Esophagus squamous epithelium (tissue), 4 donors: ENCODE data around the gene ATP8B3.

Experiments used
- POLR2A ChIP-seq, 4 donors: fragments of 450-650 bp; IDR thresholded peaks; one replicate each; pipeline ENCODE4 v1.6.1; 2017; ENCODE audit warnings: antibody characterized with exemption in 4 of 4, mild to moderate bottlenecking in 4 of 4, moderate library complexity in 3 of 4
- TF ChIP-seq, protein P1 (sequence below), 6 experiments: fragments of 450-650 bp in 4 of 6; fragments of 200-600 bp in 2 of 6; sonication (generic) in 2 of 6; IDR thresholded peaks; one replicate each; pipeline ENCODE4 v1.5.1; 2016 to 2019; ENCODE audit warnings: antibody characterized with exemption in 6 of 6, mild to moderate bottlenecking in 4 of 6, moderate library complexity in 4 of 6

- TF ChIP-seq, protein P1, sequence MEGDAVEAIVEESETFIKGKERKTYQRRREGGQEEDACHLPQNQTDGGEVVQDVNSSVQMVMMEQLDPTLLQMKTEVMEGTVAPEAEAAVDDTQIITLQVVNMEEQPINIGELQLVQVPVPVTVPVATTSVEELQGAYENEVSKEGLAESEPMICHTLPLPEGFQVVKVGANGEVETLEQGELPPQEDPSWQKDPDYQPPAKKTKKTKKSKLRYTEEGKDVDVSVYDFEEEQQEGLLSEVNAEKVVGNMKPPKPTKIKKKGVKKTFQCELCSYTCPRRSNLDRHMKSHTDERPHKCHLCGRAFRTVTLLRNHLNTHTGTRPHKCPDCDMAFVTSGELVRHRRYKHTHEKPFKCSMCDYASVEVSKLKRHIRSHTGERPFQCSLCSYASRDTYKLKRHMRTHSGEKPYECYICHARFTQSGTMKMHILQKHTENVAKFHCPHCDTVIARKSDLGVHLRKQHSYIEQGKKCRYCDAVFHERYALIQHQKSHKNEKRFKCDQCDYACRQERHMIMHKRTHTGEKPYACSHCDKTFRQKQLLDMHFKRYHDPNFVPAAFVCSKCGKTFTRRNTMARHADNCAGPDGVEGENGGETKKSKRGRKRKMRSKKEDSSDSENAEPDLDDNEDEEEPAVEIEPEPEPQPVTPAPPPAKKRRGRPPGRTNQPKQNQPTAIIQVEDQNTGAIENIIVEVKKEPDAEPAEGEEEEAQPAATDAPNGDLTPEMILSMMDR (IDR thresholded peaks at IDR 0.05): no peak
- TF ChIP-seq POLR2A (IDR thresholded peaks at IDR 0.05): no peak
Observed at GRCh38 chr19:1765232-1765903, 46.7 kb downstream of the ATP8B3 start.
